Testis (tissue), 3 donors: Measurements from ENCODE around the gene FARP1. TPM values are rescaled to one million over a fixed set of nuclear protein-coding genes. Genes with fewer than 3 reads are reported as not detected.

ENCODE experiments used
- DNase-seq: peaks from one replicate; pipeline ENCODE4 v3.0.0-alpha.2; 2019
- H3K27ac ChIP-seq, 2 donors: fragments of 200-600 bp; sonication (generic); one replicate each; pipeline ENCODE4 v1.5.1; 2019
- H3K27me3 ChIP-seq: fragments of 200-600 bp; sonication (generic); one replicate; pipeline ENCODE4 v1.5.1; 2019
- H3K36me3 ChIP-seq: fragments of 200-600 bp; sonication (generic); one replicate; pipeline ENCODE4 v1.5.1; 2017; ENCODE audit warnings: low read depth; ENCODE audit errors: missing control alignments
- H3K4me1 ChIP-seq: fragments of 200-600 bp; sonication (generic); one replicate; pipeline ENCODE4 v1.5.1; 2019
- H3K4me3 ChIP-seq, 2 donors: fragments of 200-600 bp; sonication (generic); one replicate each; pipeline ENCODE4 v1.5.1; 2017 to 2019
- H3K9me3 ChIP-seq: fragments of 200-600 bp; sonication (generic); one replicate; pipeline ENCODE4 v1.5.1; 2017
- CTCF ChIP-seq, 3 experiments: fragments of 450-650 bp in 2 of 3; fragments of 200-600 bp in 1 of 3; sonication (generic) in 1 of 3; IDR thresholded peaks; one replicate each; pipeline ENCODE4 v1.5.1; 2016 to 2019; ENCODE audit warnings: antibody characterized with exemption in 3 of 3, mild to moderate bottlenecking in 2 of 3, moderate library complexity in 1 of 3
- POLR2A ChIP-seq: fragments of 450-650 bp; IDR thresholded peaks from one replicate; pipeline ENCODE4 v1.6.1; 2017; ENCODE audit warnings: antibody characterized with exemption, mild to moderate bottlenecking, moderate library complexity
- WGBS, 2 donors: methylation state at CpG; one replicate each; pipeline ENCODE4 v1.1.5; 2018; 5-methylcytosine and 5-hydroxymethylcytosine counted together
- intact Hi-C: fragments of 100-400 bp; cut with DNase I; formaldehyde crosslinking; loops from one replicate; pipeline ENCODE4 v1.15.1; 2023; ENCODE audit warnings: low total_unique reads
- polyA plus RNA-seq: library from polyadenylated mRNA; stranded (reverse); fragments of 350-450 nt; fragmentation: Illumina TruSeq; extraction: RNeasy Lipid Tissue Mini Kit (QIAGEN cat#74804); gene quantifications from one replicate; pipeline ENCODE4 v1.2.3, GENCODE V29; 2014; ENCODE audit warnings: low read depth, low replicate concordance; ENCODE audit not compliant: insufficient read depth
- total RNA-seq, 2 donors: library from RNA; depleted of rRNA; stranded (reverse); fragments of >200 nt; gene quantifications; one replicate each; pipeline ENCODE4 v1.2.3, GENCODE V29; 2016

The FARP1 gene
- total and polyA plus RNA-seq, 3 donors from 2014 or later, result 54.0 to 130 (median 69.1) TPM

- no peak for DNase-seq
- no peak for TF ChIP-seq CTCF (IDR thresholded peaks at IDR 0.05)
- TF ChIP-seq POLR2A, result no peak
- no peaks in the 10 kb centered on the region for H3K27me3 ChIP-seq
- 77 to 86% methylated on average over 13 of the region's 13 CpGs for WGBS, 2 donors
- H3K36me3 ChIP-seq, result no peaks in the 10 kb centered on the region
- H3K4me1 ChIP-seq, result peaks cover 26% of the 10 kb centered on the region
- no peak overlapping the region for H3K4me3 ChIP-seq
- intact Hi-C loops, result loop anchor here (10.0 kb wide), 1 partner anchor 99 kb away; the partner anchor contains the start of gene STK24
- no peaks in the 10 kb centered on the region for H3K9me3 ChIP-seq
- H3K27ac ChIP-seq, result no peak overlapping the region
Observed at GRCh38 chr13:98475522-98475921, 332.6 kb downstream of the FARP1 start.

- Histone ChIP-seq H3K36me3 (no peaks in the 10 kb centered on the region), H3K27me3 (no peaks in the 10 kb centered on the region), H3K4me3 (no peak overlapping the region), H3K4me1 (peaks cover 26% of the 10 kb centered on the region), H3K27ac (no peak overlapping the region), H3K9me3 (no peaks in the 10 kb centered on the region)
- no peak for TF ChIP-seq POLR2A
- WGBS, 2 donors, result 59 to 67% methylated on average over 5 of the region's 5 CpGs
- intact Hi-C loops, result loop anchor here (10.0 kb wide), 1 partner anchor 99 kb away; the partner anchor contains the start of gene STK24
- DNase-seq, result no peak
Observed at GRCh38 chr13:98476106-98476505, 333.2 kb downstream of the FARP1 start.

GRCh38 chr13:98476538-98476966 is 333.7 kb downstream of the FARP1 start:
- Histone ChIP-seq H3K36me3 (no peaks in the 10 kb centered on the region), H3K27ac (no peak overlapping the region), H3K27me3 (no peaks in the 10 kb centered on the region), H3K4me3 (no peak overlapping the region), H3K4me1 (peaks cover 30% of the 10 kb centered on the region), H3K9me3 (no peaks in the 10 kb centered on the region)
- intact Hi-C loops, result loop anchor here (10.0 kb wide), 1 partner anchor 98 kb away; the partner anchor contains the start of gene STK24
- no peak for DNase-seq
- TF ChIP-seq POLR2A (no peak), CTCF (IDR thresholded peaks at IDR 0.05) (no peak)
- WGBS, 2 donors, result 37 to 56% methylated on average over 13 of the region's 13 CpGs

GRCh38 chr13:98478189-98479129 is 335.6 kb downstream of the FARP1 start:
- H3K27ac ChIP-seq, result peak overlapping the region in 1 of 2 donors; percentile 31
- no peaks in the 10 kb centered on the region for H3K9me3 ChIP-seq
- H3K27me3 ChIP-seq, result no peaks in the 10 kb centered on the region
- DNase-seq, result peak; percentile 80
- intact Hi-C loops, result loop anchor here (10.0 kb wide), 1 partner anchor 96 kb away; the partner anchor contains the start of gene STK24
- H3K4me1 ChIP-seq, result peaks cover 40% of the 10 kb centered on the region
- H3K4me3 ChIP-seq, result no peak overlapping the region
- WGBS, 2 donors, result 66 to 67% methylated on average over 13 to 16 of the region's 16 CpGs
- no peaks in the 10 kb centered on the region for H3K36me3 ChIP-seq
- no peak for TF ChIP-seq POLR2A
- no peak for TF ChIP-seq CTCF (IDR thresholded peaks at IDR 0.05)

- Histone ChIP-seq H3K4me3 (no peak overlapping the region), H3K27me3 (no peaks in the 10 kb centered on the region), H3K4me1 (peaks cover 47% of the 10 kb centered on the region), H3K9me3 (no peaks in the 10 kb centered on the region), H3K27ac (no peak overlapping the region), H3K36me3 (no peaks in the 10 kb centered on the region)
- no peak for TF ChIP-seq CTCF (IDR thresholded peaks at IDR 0.05)
- no peak for TF ChIP-seq POLR2A
- DNase-seq, result no peak
- 93 to 95% methylated on average over 8 of the region's 8 CpGs for WGBS, 2 donors
- intact Hi-C loops, result loop anchor here (10.0 kb wide), 1 partner anchor 95 kb away; the partner anchor contains the start of gene STK24
Observed at GRCh38 chr13:98479496-98480003, 336.7 kb downstream of the FARP1 start.
